GM12892 (cell line): ENCODE measurements around the gene SCYL1.

Experiments
- POLR2A ChIP-seq: IDR thresholded peaks from 2 replicates; pipeline ENCODE4 v1.6.1; 2011; ENCODE audit warnings: low read depth, low read length, control low read depth
- POLR2AphosphoS5 ChIP-seq: IDR thresholded peaks from 2 replicates; pipeline ENCODE4 v1.6.1; 2011; ENCODE audit warnings: low read depth, low read length, control low read depth

DNA sequence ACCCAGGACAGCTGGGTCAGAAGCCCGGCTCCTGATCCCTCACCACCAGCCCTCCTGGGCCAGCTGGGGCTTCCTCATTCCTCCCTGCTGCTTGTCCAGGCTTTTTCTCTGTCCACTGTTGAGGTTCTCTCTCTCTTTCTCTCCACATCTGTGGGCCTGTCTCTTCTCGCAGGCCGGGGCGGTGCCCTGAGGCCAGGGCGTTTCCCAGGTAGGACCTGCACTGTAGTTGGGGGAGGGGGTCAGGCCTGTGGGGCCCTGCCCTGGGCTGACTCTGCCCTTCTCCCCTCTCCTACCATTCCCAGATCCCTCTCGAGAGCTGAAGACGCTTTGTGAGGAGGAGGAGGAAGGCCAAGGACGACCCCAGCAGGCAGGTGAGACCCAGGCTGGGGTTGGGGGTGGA is 55.9 kb downstream of the SCYL1 start:
- TF ChIP-seq POLR2A (no peak), POLR2AphosphoS5 (no peak)
